Tibial artery (tissue), 4 donors: Measurements from ENCODE around the gene SFMBT1.

Experiments used
- DNase-seq, 2 donors: peaks; one replicate each; pipeline ENCODE4 v3.0.0-alpha.2; 2019
- H3K27ac ChIP-seq, 2 donors: fragments of 200-600 bp; sonication (generic) in 1 of 2; 1 replicate in 1 of 2; 2 replicates in 1 of 2; pipeline ENCODE4 v1.5.1; 2018 to 2019; ENCODE audit warnings: mild to moderate bottlenecking in 1 of 2
- H3K27me3 ChIP-seq, 2 donors: fragments of 200-600 bp; sonication (generic) in 1 of 2; one replicate each; pipeline versions ENCODE4 v1.5.1 to v1.6.0; 2016 to 2019
- H3K36me3 ChIP-seq, 3 donors: fragments of 200-600 bp; sonication (generic) in 2 of 3; one replicate each; pipeline ENCODE4 v1.5.1; 2016 to 2019; ENCODE audit warnings: mild to moderate bottlenecking in 2 of 3
- H3K4me1 ChIP-seq, 4 donors: fragments of 200-600 bp; sonication (generic) in 2 of 4; 1 replicate in 3 of 4; 2 replicates in 1 of 4; pipeline ENCODE4 v1.5.1; 2016 to 2019
- H3K4me3 ChIP-seq, 2 donors: fragments of 200-600 bp; sonication (generic) in 1 of 2; 1 replicate in 1 of 2; 2 replicates in 1 of 2; pipeline ENCODE4 v1.5.1; 2018 to 2019; ENCODE audit warnings: mild to moderate bottlenecking in 2 of 2
- H3K9me3 ChIP-seq, 3 donors: fragments of 200-600 bp; sonication (generic) in 1 of 3; one replicate each; pipeline ENCODE4 v1.5.1; 2016 to 2019
- CTCF ChIP-seq, 2 experiments: fragments of 200-600 bp in 1 of 2; fragments of 450-650 bp in 1 of 2; IDR thresholded peaks; one replicate each; pipeline ENCODE4 v1.5.1; 2017 to 2019; ENCODE audit warnings: antibody characterized with exemption in 2 of 2, mild to moderate bottlenecking in 1 of 2, moderate library complexity in 1 of 2
- intact Hi-C: fragments of 100-400 bp; cut with DNase I; formaldehyde crosslinking; loops from one replicate; pipeline ENCODE4 v1.15.0; 2023; ENCODE audit warnings: low total_unique reads

SFMBT1 gene

GRCh38 chr3:52998771-52999513 lies 46.9 kb downstream of the SFMBT1 start:
- no peak overlapping the region for H3K4me3 ChIP-seq
- intact Hi-C loops: no loop called here
- no peak for TF ChIP-seq CTCF (IDR thresholded peaks at IDR 0.05)
- no peak overlapping the region for H3K27ac ChIP-seq
- H3K4me1 ChIP-seq: no peaks in the 10 kb centered on the region
- no peaks in the 10 kb centered on the region for H3K27me3 ChIP-seq
- no peaks in the 10 kb centered on the region for H3K36me3 ChIP-seq
- H3K9me3 ChIP-seq: no peaks in the 10 kb centered on the region
- no peak for DNase-seq

GRCh38 chr3:52990637-52991036 lies 55.2 kb downstream of the SFMBT1 start:
- Histone ChIP-seq H3K9me3 (no peaks in the 10 kb centered on the region), H3K27me3 (no peaks in the 10 kb centered on the region), H3K4me1 (peaks cover 0 to 5% (median 0%) of the 10 kb centered on the region in 4 donors), H3K4me3 (no peak overlapping the region), H3K36me3 (no peaks in the 10 kb centered on the region), H3K27ac (no peak overlapping the region)
- TF ChIP-seq CTCF (IDR thresholded peaks at IDR 0.05): no peak
- intact Hi-C loops: no loop called here
- no peak for DNase-seq

GRCh38 chr3:52986938-52987337 lies 58.9 kb downstream of the SFMBT1 start:
- H3K4me1 ChIP-seq: peaks cover 0 to 14% (median 4%) of the 10 kb centered on the region in 4 donors
- no peaks in the 10 kb centered on the region for H3K9me3 ChIP-seq
- H3K4me3 ChIP-seq: no peak overlapping the region
- intact Hi-C loops: no loop called here
- H3K36me3 ChIP-seq: no peaks in the 10 kb centered on the region
- H3K27me3 ChIP-seq: no peaks in the 10 kb centered on the region
- no peak for DNase-seq
- no peak overlapping the region for H3K27ac ChIP-seq
- no peak for TF ChIP-seq CTCF (IDR thresholded peaks at IDR 0.05)

- H3K4me1 ChIP-seq: peaks cover 0 to 14% (median 4%) of the 10 kb centered on the region in 4 donors
- peaks cover 0 to 1% (median 0%) of the 10 kb centered on the region in 3 donors for H3K9me3 ChIP-seq
- no peak overlapping the region for H3K27ac ChIP-seq
- H3K27me3 ChIP-seq: no peaks in the 10 kb centered on the region
- TF ChIP-seq CTCF (IDR thresholded peaks at IDR 0.05): no peak
- no peak for DNase-seq
- no peak overlapping the region for H3K4me3 ChIP-seq
- intact Hi-C loops: no loop called here
- H3K36me3 ChIP-seq: no peaks in the 10 kb centered on the region
Measured at GRCh38 chr3:52986049-52986448, 59.8 kb downstream of the SFMBT1 start.

DNA sequence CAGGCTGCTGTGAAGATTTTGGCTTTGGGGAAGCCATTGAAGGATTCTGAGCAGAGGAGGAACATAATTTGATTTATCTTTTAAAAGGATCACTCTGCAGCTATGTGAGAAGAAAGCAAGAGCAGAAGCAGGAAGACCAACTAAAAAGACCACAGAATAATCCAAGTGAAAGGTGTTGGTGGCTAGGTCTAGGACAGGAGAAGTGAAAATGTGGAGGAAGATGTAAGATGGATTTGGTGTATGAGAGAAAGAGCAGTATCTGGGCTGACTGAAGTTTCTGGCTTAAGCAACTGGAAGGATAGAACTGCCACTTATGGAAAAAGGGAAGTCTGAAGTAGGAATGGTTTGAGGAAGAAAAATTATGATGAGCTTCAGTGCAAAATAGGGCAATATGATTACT lies 62.0 kb downstream of the SFMBT1 start:
- H3K9me3 ChIP-seq: peaks cover 0 to 4% (median 0%) of the 10 kb centered on the region in 3 donors
- no peak for TF ChIP-seq CTCF (IDR thresholded peaks at IDR 0.05)
- no peak overlapping the region for H3K4me3 ChIP-seq
- H3K36me3 ChIP-seq: no peaks in the 10 kb centered on the region
- H3K27ac ChIP-seq: no peak overlapping the region
- DNase-seq: no peak
- no peaks in the 10 kb centered on the region for H3K27me3 ChIP-seq
- intact Hi-C loops: no loop called here
- H3K4me1 ChIP-seq: peaks cover 0 to 9% (median 4%) of the 10 kb centered on the region in 4 donors
